ENCODE data around the gene CHD8. TPM values are rescaled to one million over a fixed set of nuclear protein-coding genes. Genes with fewer than 3 reads are reported as not detected.

Gene CHD8
- total and polyA plus RNA-seq, 2 of the 13 experiments (the other 11 are each of a cell fraction or from before 2014, with no cell fraction given), result 35.1 to 79.6 TPM

GRCh38 chr14:21382886-21383847, 72.8 kb downstream of the CHD8 start (continued):
- no peak; the same call in 1 of the 2 replicates for TF ChIP-seq RXRA (CRISPR knock-in tag; IDR thresholded peaks at IDR 0.05)
- no peak for TF ChIP-seq DBP (CRISPR knock-in tag; IDR thresholded peaks at IDR 0.05; ENCODE audit: not compliant biosample characterization)
- no peak for TF ChIP-seq KAT2B (IDR thresholded peaks at IDR 0.05; ENCODE audit: borderline replicate concordance, low read depth, low read length)
- no peak for TF ChIP-seq ZNF251 (CRISPR knock-in tag; IDR thresholded peaks at IDR 0.05)
- no peak for TF ChIP-seq THAP11 (CRISPR knock-in tag; IDR thresholded peaks at IDR 0.05)
- TF ChIP-seq ZNF280D (CRISPR knock-in tag; IDR thresholded peaks at IDR 0.05), result no peak; the same call in 1 of the 2 replicates
- TF ChIP-seq DZIP1 (CRISPR knock-in tag; IDR thresholded peaks at IDR 0.05), result no peak
- peak in 1 of 2 experiments; percentile 70; a peak in 2 of 4 replicates for TF ChIP-seq KLF16 (CRISPR knock-in tag; IDR thresholded peaks at IDR 0.05)
- TF ChIP-seq SIN3B (IDR thresholded peaks at IDR 0.05; ENCODE audit: low read length), result no peak
- no peak for TF ChIP-seq HMGXB3 (CRISPR knock-in tag; IDR thresholded peaks at IDR 0.05; ENCODE audit: borderline replicate concordance)
